Stimulated activated CD4-positive, alpha-beta T cell treated with anti-CD3 and anti-CD28 coated beads, Interleukin-1b, Interleukin-23, amount 100 ng/mL, for 48 hours (primary cell): ENCODE results near the gene UCK1.

Experiments
- DNase-seq: peaks from one replicate; pipeline ENCODE4 v3.0.0-alpha.2; 2020

UCK1 gene

GRCh38 chr9:131492070-131492469, 39.0 kb downstream of the UCK1 start:
- DNase-seq = no peak

DNA sequence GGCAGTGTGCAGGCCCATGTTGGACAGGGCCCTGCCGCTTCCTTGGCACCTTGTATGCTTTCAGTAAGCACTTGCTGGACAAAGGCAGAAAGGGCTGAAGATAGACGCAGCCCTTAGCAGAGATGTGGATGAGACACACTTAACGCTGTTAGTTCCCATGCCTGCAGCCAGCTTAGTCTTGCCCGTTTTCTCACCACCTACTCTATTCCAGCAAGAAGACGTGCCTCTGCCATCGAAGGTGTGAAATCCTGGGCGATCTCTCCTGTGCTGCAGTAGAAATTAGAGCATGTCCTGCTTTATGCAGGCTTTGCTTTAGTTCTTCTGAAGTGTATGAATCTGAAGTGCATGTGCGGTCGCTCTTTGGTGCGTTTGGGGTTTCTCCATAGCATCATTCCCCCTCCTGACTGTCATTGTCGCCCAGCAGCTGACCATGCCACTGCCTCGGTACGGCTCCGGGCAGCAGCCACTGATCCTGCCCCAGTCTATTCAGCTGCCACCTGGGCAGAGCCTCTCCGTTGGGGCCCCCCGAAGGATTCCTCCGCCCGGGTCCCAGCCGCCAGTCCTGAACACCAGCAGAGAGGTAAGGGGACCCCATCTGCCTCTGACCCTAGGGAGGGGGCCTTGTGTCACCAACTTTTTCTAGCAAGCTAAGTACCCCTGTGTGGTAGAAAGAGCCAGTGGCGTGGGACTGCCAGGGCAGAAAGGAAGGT, 39.9 kb downstream of the UCK1 start:
- no peak for DNase-seq

DNA sequence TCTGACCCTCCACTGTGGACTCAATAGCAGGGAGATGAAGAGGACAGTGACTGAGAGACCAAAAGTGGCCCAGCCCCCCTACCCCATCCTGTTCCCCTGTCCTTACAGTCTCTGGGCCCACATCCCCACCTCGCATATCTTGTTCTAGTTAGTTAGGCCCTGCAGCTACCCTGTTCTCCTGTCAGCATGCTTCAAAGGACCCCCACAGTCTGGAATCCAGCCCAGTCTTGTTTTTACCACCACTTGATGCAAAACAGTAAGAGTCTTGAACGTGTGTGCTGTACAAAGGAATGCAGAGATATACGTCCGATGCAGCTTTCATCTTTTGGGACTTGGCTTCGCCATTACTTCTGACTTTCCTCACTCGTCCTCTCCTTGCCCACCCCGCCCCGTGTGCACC, 40.5 kb downstream of the UCK1 start:
- no peak for DNase-seq

GRCh38 chr9:131487621-131488031, 43.4 kb downstream of the UCK1 start:
- no peak for DNase-seq

DNA sequence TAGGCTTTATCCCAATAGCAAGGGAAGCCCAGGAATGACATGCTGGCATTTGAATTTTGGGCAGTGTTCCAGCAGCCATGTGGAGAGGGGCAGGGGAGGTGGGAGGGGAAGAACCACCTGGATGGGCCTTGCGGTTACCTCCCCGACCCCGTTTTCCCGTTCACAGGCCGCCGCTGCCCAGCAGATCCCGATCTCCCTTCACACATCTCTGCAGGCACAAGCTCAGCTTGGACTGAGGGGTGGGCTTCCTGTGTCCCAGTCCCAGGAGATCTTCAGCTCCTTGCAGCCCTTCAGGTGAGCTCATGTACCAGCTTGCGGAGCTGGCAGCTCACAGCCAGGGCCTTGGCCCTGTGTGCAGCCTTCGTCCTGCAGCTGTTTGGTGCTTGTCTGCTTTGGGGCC, 44.1 kb downstream of the UCK1 start:
- no peak for DNase-seq

DNA sequence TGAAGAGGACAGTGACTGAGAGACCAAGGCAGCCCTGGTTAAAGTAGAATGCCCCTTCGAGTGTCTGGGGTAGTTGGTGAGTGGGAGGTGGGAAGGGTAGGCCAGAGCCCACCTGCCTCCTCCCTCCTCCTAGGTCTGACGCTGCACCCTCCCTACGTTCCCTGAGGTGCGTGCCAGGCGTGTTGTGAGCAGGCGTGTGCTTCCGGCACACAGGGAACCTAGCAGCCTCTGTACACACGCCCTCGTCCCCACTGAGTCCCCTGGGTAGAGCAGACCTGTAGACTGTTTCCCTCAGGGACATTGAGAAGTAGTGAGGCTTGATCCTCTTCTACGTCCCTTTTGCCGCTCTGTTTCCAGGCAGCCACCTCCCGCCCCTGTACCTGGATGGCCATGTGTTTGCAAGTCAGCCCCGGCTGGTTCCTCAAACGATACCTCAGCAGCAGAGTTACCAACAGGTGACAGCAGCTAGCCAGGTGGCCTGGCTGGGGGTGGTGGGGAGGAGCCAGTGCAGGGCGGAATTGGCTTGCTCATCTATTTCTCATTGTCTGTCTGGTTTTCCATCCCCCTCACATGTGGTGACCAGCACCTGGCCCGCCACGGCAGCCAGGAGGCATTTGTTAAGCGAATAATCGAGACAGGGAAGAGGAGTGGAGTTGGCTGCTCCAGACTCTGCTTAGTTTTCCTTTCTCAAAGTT, 45.2 kb downstream of the UCK1 start:
- DNase-seq = no peak

GRCh38 chr9:131485206-131485605, 45.9 kb downstream of the UCK1 start:
- DNase-seq = no peak

GRCh38 chr9:131484560-131485185, 46.4 kb downstream of the UCK1 start:
- DNase-seq = no peak

DNA sequence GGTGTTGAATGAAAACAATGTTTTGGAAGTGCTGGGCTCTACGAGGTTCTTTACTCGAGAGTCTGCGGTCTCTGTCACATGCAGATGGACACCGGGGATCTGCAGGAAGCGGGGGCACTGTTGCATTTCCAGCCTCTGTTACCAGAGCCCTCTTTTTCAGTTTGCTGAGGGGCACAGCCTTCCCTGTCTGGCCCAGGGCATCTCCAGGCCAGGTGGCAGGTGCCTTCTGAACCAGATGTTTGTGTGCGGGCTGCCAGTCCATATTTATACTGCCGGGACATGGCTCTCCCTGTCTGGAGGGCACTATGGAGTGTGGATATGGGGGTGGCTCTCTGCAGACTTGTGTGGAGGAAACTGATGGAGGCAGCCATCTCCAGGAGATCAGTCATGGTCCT, 47.0 kb downstream of the UCK1 start:
- DNase-seq = no peak

GRCh38 chr9:131483319-131484050, 47.6 kb downstream of the UCK1 start:
- no peak for DNase-seq

- no peak for DNase-seq
Observed at GRCh38 chr9:131482343-131483006, 48.6 kb downstream of the UCK1 start.

DNA sequence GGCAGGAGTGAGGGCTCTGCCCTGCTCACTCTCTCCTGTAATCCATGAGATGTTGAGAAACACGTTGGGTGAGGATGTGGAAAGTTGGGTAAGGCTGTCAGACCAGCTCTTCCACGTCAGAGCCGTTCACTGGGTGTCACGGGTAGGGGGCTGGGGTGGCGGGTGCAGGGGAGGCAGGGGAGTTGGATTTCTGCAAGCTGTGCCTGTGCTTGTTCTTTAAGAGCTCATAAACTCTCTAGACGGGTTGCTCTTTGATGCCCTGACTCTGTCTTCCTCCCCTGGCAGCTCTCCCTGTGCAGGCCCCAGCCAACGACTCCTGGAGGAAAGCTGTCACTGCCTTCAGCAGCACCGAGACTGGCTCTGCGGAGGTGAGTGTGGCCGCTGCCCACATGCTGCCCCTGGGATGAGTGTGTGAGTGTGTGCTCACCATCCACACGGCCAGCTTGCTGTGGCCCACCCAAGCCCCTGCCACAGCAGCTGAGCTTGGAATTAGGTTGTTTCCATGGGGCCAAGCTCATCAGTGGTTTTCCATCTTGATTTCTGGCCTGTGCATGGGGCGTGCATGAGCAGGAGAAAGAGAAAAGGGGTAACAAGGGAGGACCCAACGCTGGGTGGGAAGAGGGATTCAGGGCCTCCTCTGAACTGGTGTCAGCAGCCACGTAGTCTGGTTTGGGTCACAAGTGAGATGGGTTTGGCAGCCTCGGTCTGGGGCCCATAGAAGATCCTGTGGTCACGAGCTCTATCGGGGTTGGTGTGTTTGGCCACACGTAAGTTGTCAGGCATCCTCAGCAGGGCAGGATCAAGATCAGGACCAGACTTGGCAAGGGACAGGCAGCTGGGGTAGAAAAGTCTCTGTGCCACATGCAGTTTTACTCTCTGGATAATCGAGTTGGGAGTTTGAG, 49.4 kb downstream of the UCK1 start:
- DNase-seq = no peak

DNA sequence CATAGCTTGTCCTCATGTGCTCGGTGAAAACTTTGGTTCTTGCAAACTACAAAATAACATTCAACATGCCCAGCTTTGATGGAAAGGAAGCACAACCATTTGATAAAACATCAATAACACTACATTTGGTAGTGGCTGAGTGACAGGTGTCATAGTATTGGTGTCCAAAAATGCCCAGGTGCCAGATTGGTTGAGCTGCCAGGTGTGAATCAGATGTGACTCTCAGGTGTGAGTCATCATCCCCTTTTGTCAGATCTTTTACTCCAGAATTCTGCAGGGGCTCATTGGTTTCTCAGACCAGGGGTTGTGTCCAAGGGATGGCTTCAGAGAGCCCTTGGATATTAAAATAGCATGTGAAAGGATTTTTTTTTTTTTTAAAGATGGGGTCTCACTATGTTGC, 50.8 kb downstream of the UCK1 start:
- peak; percentile 19 for DNase-seq

DNA sequence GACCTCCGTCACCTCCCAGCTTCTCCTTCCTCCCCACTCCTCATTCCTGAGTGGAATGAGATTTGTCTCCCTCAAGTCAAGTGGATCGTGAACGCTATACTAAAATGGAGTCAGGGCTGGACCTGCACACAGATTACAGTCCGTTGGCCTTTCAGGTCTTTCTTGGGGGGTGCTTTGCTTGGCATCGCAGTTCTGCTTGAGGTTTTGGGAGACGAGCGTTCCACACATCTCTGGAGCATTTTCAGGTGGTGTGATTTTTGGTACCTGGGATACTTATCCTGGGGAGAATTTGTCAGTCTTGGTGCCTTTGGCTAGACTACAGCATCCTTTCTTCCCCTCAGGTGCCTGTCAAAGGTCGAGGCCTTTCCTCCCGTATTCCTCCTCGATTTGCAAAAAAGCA, 52.2 kb downstream of the UCK1 start:
- no peak for DNase-seq

DNA sequence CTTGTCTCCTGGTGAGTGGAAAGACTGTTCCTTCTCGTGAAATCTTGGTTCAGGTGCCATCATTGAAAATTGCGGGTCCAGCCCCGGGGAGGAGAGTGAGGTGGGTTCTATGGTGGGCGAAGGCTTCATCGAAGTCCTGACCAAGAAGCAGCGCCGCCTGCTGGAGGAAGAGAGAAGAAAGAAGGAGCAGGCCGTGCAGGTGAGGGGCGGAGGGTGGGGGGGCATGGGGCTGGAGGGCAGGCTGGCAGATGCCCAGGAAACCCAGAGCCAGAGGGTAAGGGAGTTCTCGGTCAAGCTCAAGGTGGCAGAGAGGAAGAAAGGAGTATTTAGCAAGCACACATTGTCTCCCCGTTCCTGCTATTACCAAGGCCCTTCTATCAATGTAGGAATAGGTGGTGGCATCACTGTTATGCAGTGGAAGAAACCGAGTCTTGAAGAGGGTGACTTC, 52.6 kb downstream of the UCK1 start:
- DNase-seq = peak; percentile 35

GRCh38 chr9:131477816-131478419, 53.1 kb downstream of the UCK1 start:
- no peak for DNase-seq

DNA sequence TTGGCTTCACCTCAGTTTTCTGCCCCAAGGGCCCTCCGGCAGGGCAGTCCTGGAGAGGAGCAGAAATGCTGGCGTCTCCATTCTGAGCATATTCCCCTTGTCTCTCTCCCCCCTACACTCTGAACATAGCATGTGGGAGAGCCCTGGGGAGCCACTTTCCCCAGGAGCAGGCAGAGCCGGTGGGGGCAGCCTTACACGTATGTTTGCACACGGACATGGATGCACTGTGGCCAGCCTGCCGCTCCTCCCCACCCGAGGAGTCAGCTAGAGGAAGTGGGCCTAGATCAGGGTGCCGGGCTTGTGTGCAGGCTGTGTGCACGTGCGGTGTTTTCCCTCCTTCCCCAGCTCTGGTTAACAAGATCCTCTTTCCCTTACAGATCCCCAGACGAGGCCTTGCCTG, 53.7 kb downstream of the UCK1 start:
- DNase-seq = no peak

- DNase-seq = no peak
Observed at GRCh38 chr9:131476777-131477345, 54.2 kb downstream of the UCK1 start.

DNA sequence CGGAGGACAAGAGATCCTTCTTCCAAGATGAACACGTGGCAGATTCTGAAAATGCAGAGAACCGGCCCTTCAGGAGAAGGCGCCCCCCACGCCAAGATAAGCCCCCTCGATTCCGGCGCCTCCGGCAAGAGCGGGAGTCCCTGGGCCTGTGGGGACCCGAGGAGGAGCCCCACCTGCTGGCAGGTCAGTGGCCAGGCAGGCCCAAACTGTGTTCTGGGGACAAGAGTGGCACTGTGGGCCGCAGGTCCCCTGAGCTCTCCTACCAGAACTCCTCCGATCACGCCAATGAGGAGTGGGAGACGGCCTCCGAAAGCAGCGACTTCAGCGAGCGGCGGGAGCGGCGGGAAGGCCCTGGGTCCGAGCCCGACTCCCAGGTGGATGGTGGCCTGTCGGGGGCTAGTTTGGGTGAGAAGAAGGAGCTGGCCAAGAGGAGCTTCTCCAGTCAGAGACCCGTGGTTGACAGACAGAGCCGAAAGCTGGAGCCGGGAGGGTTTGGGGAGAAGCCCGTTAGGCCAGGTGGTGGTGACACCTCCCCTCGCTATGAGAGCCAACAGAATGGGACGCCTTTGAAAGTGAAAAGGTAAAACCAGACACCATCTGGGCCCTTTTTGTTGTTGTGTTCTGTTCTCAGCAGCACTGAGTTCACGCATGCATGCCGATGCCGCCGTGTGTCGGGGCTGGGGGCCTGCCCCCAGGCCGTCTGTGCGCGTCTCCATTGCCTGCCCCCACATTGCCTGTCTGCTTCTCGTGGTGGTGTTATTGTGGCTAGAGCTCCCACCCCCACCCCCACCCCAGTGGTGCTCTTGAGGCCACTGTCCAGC, 54.9 kb downstream of the UCK1 start:
- DNase-seq = no peak
